GM04503 (cell line): ENCODE data around the gene VIPR1.

Experiments
- DNase-seq: peaks from one replicate; pipeline ENCODE4 v3.0.0-alpha.2; 2012; ENCODE audit warnings: low read depth

Gene VIPR1, protein sequence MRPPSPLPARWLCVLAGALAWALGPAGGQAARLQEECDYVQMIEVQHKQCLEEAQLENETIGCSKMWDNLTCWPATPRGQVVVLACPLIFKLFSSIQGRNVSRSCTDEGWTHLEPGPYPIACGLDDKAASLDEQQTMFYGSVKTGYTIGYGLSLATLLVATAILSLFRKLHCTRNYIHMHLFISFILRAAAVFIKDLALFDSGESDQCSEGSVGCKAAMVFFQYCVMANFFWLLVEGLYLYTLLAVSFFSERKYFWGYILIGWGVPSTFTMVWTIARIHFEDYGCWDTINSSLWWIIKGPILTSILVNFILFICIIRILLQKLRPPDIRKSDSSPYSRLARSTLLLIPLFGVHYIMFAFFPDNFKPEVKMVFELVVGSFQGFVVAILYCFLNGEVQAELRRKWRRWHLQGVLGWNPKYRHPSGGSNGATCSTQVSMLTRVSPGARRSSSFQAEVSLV

DNA sequence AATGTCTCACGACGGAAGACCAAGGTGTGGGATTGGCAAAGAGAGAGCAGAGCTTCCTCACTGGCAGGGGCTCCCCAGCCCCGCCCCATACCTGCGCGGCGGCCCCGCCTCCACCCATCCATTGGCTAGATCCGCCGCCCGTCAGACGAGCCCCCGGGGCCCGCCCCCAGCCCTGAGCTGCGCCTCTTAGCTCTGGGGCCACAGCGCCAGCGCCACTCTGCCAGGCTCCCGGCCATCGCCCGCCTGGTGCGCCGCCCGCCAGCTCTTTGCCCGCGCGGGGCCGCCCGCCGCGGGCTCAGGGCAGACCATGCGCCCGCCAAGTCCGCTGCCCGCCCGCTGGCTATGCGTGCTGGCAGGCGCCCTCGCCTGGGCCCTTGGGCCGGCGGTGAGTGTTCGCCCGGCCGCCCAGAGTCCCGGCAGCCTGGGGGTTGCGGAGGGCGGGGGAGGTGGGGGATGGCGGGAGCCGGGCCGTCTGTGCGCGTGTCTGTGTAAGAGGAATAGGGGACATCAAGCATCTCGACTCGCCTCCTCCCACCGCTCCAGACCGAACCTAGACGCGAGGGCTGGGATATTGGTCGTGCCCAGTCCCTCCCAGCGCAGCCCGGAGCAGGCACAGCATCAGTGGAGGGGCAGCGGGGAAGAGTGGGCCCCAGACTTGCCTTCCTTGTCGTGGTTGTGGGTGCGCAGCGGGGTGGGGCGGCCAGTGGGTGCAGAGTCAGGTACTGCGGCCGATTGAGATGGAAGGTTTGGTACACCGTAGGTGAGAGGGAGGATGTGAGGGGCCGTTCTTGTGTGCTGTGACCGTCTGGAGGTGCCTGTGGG lies at the start of gene VIPR1:
Gene VIPR1 (plus strand): TSS at position 215 of the 822 bp plus-strand sequence. CDS start 93 bp downstream, at position 308.
- DNase-seq = no peak

DNA sequence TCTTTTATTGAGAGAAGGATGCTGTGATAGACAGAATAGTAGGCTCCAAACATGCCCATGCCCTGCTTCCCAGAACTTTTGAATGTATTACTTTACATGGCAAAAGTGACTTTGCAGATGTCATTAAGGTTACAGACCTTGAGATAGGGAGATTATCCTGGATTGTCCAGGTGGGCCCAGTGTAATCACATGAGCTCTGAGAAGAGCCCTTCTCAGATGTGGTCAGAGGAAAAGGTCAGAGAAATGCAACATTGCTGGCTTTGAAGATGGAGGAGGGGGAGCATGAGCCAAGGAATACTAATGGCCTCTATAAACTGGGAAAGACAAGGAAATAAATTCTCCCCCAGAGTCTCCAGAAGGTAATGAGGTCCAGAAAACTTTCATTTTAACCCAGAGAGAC lies 46.2 kb upstream of the VIPR1 start:
- DNase-seq = no peak

DNA sequence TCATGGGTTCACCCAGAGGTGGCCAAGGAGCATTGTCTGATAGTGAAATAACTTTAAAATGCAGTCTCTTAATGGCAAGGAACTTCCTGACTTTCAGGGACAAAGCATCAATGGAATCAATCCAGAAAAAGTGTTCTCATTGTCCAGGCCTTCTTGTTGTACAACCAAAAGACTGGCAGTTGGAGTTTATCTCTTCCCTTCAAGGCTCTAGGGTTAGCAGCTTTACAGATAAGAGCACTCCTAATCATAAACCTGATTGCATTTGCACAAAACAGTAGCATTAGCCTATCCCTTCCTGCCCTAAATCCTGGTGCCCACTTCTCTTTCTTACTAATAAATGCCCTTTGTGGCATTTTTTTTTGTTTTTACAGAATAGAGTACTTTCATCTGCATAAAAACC lies 43.3 kb upstream of the VIPR1 start:
- DNase-seq = no peak

DNA sequence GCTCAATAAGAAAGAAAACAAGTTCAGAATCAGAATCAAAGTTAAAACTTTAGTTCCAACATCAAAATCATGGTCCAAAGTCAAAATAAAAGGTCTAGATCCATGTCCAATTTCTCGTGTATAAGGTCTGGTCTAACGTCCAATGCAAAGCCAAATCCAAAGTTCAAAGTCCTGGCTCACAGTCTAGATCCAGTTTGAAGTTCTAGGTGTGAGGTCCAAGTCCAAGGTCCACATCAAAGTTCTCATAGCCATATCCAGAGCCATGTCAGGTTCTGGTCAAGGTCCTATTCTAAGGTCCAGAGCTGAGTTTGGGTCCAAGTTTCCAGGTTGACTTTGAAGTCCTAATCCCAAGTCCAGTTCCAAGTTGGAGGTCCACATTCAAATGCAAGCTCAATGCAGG lies 40.7 kb upstream of the VIPR1 start:
- DNase-seq = no peak

DNA sequence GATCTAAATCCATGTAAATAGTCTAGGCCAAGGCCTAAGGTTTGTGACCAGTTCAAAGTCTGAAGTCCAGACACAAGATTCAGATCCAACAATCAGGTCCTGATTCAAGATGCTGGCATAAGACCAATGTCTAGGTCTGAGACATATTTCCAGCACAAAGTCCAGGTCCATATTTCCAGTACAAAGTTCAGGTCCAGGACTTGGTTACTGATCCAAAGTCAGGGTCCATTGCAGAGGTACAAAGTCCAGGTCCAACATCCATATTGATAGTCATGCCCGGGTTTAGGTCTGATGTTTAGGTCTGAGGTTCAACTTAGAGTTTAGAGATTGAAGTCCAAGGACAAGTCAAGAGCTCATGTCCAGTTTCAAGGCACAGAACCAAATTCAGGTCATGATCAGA lies 39.4 kb upstream of the VIPR1 start:
- no peak for DNase-seq

DNA sequence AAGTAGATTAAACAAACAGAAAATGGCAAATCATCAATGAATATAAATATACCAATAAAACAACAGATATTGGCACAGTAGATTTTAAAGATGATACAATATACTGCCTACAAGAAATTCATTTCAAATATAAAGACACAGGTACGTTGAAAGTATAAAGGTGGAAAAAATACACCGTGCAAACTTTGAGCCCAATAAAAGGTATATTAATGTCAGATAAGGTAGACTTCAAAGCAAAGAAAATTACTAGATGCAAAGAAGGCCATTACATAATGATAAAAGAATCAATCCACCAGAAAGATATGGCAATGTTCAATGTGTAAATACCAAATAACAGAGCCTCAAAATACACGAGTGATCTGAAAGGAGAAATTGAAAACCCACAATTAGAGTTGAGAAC lies 34.3 kb upstream of the VIPR1 start:
- no peak for DNase-seq

DNA sequence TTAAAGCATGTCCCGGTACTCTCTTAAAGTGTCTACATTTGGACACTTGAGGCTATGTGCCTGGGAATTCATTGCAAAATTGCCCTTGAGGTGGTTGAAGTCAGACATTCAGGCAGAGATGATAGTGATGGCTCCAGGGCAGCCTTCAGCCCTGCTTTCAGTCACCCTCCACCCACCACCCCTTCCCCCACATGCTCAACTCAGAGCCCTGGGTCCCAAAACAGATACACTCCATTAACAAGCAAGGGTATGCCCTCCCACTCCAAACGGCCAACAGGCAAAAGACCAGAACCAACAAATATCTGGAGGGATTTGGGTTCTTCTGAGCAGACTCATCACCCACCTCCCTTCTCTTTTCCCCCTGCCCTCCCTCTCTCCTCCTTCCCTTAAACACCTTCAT lies 29.9 kb upstream of the VIPR1 start:
- no peak for DNase-seq

DNA sequence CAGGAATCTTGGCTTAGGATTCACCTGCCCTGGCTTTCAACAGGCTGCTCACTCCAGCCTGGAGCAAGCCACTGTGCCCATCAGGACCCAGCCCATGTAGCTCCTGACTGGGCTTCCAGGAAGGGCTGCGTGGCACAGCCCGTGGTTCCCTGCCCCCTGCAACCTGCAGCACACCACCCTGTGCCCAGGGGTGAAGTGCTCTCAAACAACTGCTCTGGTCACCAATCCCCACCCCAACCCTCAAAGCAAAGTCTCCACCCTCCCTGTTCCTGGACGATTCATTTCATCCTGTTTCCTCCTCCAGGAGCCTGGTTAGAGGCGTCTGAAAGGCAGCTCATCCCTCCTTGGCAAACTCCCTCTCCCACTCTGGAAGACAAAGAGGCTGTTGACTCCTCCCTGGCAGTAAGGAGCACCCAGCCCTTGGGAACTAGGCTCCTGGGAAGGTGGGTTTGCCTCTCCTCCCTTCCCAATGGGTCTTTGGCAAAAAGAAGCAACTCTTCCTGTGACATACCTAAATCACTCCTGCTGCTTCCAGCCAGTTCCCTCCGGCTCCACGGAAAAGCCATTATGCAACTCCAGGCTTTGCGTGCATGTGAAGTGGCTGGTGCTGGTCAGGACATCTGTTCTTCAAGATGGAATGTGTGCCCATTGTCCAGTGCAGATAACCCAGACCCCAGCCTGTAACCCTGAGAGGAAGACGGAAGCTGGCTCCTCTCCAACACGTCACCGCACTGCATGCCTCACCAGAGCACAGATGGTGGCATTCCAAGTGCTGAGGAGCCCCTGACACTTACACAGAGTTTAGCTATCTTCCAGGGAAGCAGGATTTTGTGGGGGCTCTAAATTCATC lies 29.1 kb upstream of the VIPR1 start:
- DNase-seq = peak; percentile 9

DNA sequence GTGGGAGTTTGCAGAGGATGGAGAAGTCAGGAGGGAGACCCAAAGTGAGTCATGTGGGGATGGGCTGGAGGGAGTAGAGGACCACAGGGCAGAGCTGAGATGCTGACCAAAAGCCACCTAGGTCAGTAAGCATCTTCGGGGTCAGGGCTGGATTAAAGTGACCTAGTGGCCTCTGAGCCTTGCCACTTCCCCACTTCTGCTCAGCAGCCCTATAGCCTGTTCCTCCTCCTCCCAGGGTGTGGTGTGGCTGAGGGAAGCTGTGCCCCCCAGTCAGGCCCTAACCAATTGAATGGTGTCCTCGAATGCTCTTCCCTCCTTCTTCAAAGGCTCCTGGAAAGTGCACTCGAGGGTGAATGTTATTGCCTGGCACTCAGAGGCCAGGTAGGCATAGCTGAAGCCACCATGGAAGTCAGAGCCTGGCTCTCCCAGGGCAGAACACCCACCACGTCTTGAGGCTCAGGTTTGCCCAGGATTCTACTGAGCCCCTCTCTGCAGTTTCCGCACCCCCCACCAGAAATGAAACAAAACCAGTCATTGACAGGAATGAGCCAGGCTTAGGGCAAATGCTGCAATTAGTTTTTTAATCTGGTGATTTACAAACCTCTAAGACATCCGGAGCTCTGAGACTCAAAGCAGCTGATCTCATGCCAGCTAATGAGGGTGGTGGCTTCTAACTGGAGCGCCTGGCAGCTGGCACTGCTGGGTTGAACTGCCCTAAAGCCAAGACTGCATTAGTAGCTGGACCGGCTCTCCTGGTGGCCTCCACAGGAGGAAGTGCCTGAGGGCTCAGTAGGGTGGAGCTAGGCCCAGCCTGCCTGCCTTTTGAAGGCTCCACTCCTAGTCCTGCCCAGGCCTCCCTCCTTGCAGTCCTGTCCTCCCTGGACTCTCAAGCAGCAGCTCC lies 26.0 kb upstream of the VIPR1 start:
- DNase-seq = no peak

DNA sequence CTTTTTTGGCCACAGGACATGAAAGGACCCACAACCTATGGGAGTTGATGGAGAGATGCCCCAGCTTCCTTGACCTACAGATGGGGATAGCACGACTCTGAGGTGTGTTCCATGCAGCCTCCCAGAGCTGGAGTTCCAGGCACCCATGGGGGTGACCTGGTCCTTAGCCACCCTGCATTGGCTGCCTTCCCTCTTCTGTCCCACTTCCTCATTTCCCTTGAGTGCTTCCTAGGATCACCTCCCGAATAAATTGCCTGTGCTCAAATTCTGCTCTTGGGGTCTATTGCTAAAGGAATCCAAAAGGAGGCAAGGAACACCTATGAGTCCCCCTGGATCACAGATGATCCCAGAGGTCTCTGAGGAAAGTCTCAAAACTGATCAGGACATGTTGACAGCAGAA lies 24.7 kb upstream of the VIPR1 start:
- no peak for DNase-seq

DNA sequence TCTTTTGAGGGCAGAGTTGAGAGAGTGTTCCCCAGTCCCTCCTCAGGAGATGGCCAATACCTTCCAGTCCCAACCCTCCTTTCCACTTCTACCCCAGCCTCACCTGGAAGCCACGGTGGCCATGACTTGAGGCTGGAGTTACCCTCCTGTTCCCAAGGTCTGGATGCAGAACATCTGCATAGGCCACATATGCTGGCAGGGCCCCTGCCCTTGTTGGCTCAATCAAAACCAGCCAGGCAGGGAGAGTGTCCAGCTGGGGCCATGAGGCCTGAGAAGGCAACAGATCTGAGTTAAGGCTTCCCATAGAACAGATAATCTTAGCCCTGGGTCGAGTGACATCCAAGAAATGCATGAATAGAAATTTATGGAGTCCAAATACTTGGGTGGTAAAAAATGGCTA lies 23.6 kb upstream of the VIPR1 start:
- DNase-seq = no peak

DNA sequence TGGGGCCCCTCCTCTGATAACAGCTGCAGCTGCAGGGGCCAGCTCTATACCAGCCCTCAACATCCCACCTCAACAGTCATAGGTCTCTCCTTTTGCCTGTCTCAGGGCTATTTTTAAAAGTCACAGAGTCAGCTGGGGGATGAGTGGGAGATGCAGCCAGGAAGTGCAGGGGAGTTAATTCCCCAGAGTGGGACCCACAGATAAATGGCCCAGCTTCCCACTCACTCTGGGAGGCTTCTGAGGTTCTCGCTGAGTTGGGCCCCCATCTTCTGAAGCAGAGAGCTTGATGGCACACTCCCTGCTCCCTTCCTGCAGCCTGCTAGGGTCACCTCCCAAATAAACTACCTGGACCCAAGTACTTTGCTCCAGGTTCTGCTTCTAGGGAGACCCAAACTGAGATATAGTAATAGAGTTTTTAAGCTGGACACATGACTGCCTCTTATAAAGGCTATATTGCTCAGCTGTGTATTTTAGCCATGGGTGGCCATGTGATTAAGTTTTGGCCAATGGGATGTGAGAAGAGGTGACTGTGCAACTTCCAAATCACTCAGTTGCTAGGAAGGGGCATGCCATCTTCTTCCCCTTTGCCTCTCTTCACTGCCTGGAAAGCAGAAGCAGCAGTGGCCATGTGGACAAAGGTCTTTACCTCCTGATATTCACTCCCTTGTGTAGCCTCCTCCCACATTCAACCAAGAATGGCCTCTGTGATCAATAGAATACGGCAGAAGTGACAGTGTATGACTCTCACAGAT lies 15.5 kb upstream of the VIPR1 start:
- no peak for DNase-seq

DNA sequence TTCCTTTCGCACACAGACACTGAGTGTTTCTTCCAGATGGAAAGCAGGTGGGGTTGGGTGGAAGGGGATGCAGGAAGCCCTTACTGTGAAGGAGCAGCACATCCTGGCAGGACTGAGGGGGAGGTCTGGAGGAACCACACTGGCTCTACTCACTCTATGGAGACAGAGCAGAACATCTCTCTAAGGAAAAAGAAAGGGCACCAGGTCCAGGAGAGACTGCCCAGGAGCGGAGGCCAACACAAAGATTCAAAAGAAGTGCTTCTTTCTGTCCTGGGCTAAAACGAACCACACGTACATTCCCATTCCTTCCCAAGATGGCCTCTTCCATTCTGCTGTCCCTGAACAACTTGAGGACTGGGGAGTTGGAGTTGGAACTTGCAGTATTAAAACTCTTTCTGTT lies 13.8 kb upstream of the VIPR1 start:
- DNase-seq = no peak

DNA sequence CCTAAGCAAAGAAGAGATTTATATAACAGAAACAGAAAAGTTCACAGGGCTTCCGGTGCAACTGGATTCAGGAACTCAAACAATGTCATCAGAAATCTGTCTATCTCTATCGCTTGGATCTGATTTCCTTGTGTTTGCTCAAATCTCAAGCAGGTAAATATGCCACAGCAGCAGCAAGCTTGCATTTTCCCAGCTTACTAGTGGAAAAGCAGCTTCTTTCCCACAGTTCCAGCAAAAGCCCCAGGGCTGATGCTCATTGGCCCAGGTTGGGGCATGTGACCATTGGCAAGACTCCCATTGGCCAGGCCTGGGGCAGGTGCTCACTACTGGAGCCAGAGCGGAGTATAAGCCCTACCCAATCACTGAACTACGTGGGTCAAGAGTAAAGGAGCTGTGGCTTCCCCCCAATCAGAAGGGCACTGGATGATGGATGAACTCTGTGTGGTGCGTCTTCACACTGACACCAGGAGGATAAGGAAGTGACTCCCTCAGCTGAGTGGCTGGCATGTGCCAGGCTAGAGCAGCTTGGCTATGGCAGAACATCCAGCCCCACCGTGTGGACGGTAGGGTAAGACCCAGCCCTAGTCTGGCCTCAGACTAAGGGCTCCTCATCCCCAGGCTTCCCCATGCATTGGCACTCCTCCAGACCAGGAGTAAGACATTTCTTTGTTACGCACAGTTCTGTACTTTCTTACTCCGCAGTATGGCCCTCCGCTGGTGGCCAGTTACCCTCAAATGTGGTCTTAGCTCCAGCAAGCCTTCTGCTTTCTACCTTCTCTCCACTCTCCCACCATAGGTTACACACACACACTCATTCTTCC lies 13.1 kb upstream of the VIPR1 start:
- no peak for DNase-seq

DNA sequence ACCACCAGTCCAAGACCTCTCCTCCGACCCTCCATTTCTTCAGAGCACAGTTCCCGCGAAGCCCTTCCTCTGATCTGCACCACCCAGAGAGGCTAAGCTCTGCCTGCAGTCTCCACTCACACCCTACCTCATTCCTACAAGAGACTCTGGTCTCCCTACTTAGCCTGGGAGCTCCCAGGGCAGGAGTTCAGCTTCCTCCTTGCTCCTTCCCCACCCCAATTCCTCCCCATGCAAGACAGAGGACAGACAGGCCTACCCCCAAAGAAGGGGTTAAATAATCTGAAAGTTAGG lies 12.6 kb upstream of the VIPR1 start:
- no peak for DNase-seq

DNA sequence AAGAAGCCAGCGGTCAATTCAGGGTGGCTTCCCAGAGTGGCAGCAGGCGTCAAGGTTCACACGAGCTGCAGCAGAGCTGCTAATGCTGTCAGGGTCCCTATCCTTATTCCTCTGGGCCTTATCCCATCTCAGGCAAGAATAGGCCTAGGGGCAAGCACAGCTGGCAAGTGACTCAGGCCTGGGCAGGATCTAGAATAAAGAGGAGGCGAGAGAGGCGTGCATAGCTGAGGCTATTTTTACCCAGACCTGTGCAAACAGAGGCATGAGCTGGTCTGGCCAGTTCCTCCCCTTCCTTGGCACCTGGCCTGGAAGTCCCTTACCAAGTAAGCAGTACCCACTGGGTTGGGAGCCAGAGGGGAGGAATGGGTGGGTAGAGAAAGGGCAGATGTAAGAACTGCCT lies 12.2 kb upstream of the VIPR1 start:
- no peak for DNase-seq

DNA sequence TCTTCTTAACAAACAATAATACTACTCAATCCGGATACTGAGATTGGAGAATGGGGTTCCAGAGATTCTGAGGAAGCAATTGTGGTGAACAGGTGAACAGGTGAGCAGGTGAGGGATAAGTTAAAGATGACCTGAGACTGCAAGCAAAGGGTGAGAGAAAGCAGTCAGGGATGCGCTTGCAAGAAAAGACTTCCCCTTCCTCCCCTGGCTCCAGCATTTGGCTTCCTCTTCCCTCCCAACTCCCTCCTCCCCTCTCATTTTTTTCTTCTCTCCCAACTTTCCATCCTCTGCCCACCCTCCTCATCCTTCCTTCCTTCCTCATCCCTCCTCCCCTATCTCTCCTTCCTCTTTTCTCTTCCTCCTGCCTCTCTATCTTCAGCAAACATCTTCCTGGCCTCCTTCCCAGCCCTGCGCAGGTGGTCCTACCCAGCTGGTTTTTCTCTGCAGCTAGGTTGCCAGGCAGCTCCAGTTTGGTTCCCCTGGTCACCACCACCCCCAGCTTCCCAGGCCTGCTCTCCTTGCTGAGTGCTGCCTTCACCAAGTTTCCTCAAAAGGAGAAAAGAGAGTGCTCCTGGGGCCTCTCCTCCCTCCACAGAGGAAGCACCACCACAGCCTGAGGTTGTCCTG lies 10.4 kb upstream of the VIPR1 start:
- no peak for DNase-seq

DNA sequence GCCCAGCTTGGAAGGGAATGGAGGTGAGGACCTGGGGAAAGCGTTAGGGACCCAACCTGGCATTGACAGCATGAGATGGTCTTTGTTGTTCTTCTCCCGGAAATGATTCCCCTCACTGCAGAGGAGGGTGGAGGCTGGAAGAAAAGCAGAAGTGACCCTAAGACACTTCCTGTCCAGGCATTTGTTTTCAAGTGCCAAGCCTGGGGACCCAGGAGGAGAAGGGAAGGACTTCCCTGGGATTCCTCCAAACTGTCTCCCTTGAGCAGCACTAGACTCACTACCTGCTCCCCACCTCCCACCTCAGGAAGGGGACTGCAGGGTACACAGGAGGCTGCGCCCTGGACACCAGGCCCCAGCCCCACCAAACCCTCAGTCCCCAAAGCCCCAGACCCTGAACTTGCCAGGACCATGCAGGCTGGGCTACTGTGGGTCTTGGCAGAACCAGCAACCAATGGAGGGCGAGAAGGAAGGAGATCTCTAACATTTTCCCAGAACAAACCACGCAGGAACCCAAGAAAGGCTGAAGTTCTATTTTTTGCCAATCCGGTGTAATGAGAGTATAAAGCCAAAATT lies 9.8 kb upstream of the VIPR1 start:
- DNase-seq = no peak

DNA sequence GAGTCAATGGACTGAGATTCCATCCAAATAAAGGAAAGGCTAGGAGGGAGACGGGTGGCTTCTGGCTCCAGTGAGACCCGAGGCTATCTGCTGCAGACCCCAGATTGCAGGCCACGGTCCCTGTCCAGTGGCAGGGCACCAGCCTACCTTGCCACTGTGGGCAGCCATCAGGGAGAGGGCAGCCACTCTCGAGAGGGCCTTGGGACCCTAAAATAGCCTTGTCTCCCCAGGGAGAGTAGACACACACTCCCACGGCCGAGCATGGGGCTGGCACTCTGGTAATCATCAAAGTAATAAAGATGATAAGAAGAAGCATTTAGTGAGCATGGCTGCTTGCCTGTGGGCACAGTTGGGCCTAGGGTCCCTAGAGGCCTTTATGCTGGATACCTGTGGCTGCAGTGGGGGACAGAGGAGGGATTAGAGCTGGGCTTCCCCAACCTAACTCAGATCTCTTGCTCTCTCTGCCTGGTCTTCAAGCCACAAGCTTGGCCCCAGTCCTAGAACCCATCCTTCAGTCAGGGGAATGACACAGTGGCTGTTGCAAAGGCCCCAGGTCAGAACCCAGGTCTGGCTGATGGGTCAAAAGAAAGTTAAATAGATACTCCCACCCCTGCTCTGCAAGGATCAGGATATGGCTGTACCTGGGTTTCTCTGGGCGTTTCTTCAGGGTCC lies 9.2 kb upstream of the VIPR1 start:
- no peak for DNase-seq
